GM18507 (cell line): ENCODE measurements around the gene R3HDM2.
"Not testable (repeated sequence)": the region's sequence is repeated elsewhere in the genome, so short reads cannot be mapped to it uniquely, and the experiment has no call there.

Source experiments
- DNase-seq: peaks from one replicate; pipeline ENCODE4 v3.0.0; 2011; ENCODE audit warnings: low read depth; ENCODE audit not compliant: insufficient read length; ENCODE audit errors: extremely low spot score
- FAIRE-seq: peaks from 2 replicates; lab custom pipeline; 2011; peaks lifted over from hg19 to GRCh38; lab: Jason Lieb, UNC

Gene R3HDM2

GRCh38 chr12:57431654-57432188 lies 878 bp upstream of the R3HDM2 start:
- DNase-seq = no peak
- no peak for FAIRE-seq

GRCh38 chr12:57430112-57430930 lies 522 bp downstream of the R3HDM2 start:
- no peak for FAIRE-seq
- DNase-seq = no peak

- DNase-seq (no peak), FAIRE-seq (no peak)
Observed at GRCh38 chr12:57429473-57430111, 1.3 kb downstream of the R3HDM2 start.

- DNase-seq = no peak
Observed at GRCh38 chr12:57428965-57429364, 1.9 kb downstream of the R3HDM2 start.

GRCh38 chr12:57426948-57427347 lies 3.9 kb downstream of the R3HDM2 start:
- FAIRE-seq, DNase-seq: not testable (repeated sequence)

More at GRCh38 chr12:57428965-57429364, 1.9 kb downstream of the R3HDM2 start:
- no peak for FAIRE-seq

GRCh38 chr12:57420482-57420881 lies 10.4 kb downstream of the R3HDM2 start:
- DNase-seq (no peak), FAIRE-seq (no peak)

GRCh38 chr12:57419495-57419894 lies 11.3 kb downstream of the R3HDM2 start:
- no peak for DNase-seq
- no peak for FAIRE-seq

- DNase-seq (no peak), FAIRE-seq (no peak)
Observed at GRCh38 chr12:57418255-57418654, 12.6 kb downstream of the R3HDM2 start.

GRCh38 chr12:57416039-57416996 lies 14.5 kb downstream of the R3HDM2 start:
- DNase-seq (no peak), FAIRE-seq (no peak)

GRCh38 chr12:57415088-57415487 lies 15.8 kb downstream of the R3HDM2 start:
- DNase-seq = no peak
- no peak for FAIRE-seq

GRCh38 chr12:57414160-57414559 lies 16.7 kb downstream of the R3HDM2 start:
- DNase-seq, FAIRE-seq: not testable (repeated sequence)

GRCh38 chr12:57410534-57410933 lies 20.3 kb downstream of the R3HDM2 start:
- DNase-seq = no peak
- no peak for FAIRE-seq

- no peak for DNase-seq
- FAIRE-seq = no peak
Observed at GRCh38 chr12:57404966-57405640, 25.7 kb downstream of the R3HDM2 start.

GRCh38 chr12:57402156-57402555 lies 28.7 kb downstream of the R3HDM2 start:
- DNase-seq, FAIRE-seq: not testable (repeated sequence)

GRCh38 chr12:57401165-57401564 lies 29.7 kb downstream of the R3HDM2 start:
- no peak for FAIRE-seq
- no peak for DNase-seq

- FAIRE-seq, DNase-seq: not testable (repeated sequence)
Observed at GRCh38 chr12:57399718-57400463, 31.0 kb downstream of the R3HDM2 start.

GRCh38 chr12:57397441-57397840 lies 33.4 kb downstream of the R3HDM2 start:
- FAIRE-seq (no peak), DNase-seq (no peak)

GRCh38 chr12:57395121-57395520 lies 35.7 kb downstream of the R3HDM2 start:
- FAIRE-seq = no peak
- no peak for DNase-seq
